WTC11 (cell line): ENCODE data around the gene ATAD2B. TPM values are rescaled to one million over a fixed set of nuclear protein-coding genes. Genes with fewer than 3 reads are reported as not detected.

Source experiments
- ATAC-seq: fragments of 200-7000 bp; cut with Tn5 transposase; 2 replicates; pipeline ENCODE4 v1.10.0; 2021; ENCODE audit warnings: mild to moderate bottlenecking, moderate library complexity
- CTCF ChIA-PET: fragments of 300-600 bp; sonication (Branson Sonifier 250); formaldehyde crosslinking; loops from one replicate; lab custom pipeline; 2021; ENCODE audit warnings: antibody characterized with exemption; lab: Charles Lee
- POLR2A ChIA-PET: fragments of 350-600 bp; sonication (Branson Sonifier 250); formaldehyde crosslinking; loops from one replicate; lab custom pipeline; 2021; ENCODE audit warnings: antibody characterized with exemption; lab: Charles Lee
- DNase-seq: peaks from one replicate; pipeline ENCODE4 v3.0.0; 2021; ENCODE audit warnings: low spot score
- H3K27ac Mint-ChIP-seq: 2 replicates; pipeline ENCODE4 v1.8.0; 2021; ENCODE audit warnings: mixed read lengths
- H3K27me3 Mint-ChIP-seq: 2 replicates; pipeline ENCODE4 v1.8.0; 2021; ENCODE audit warnings: low read depth, mild to moderate bottlenecking, moderate library complexity, mixed read lengths
- H3K36me3 Mint-ChIP-seq: 2 replicates; pipeline ENCODE4 v1.8.0; 2021; ENCODE audit warnings: mixed read lengths
- H3K4me1 Mint-ChIP-seq: 2 replicates; pipeline ENCODE4 v1.8.0; 2022; ENCODE audit warnings: mixed read lengths
- H3K4me3 Mint-ChIP-seq: 2 replicates; pipeline ENCODE4 v1.8.0; 2021; ENCODE audit warnings: mild to moderate bottlenecking, moderate library complexity, mixed read lengths
- H3K9me3 Mint-ChIP-seq: 2 replicates; pipeline ENCODE4 v1.8.0; 2021; ENCODE audit warnings: mixed read lengths
- ATF2 ChIP-seq: sonication (generic); formaldehyde crosslinking; IDR thresholded peaks from 2 replicates; pipeline ENCODE4 v1.8.1; 2022; ENCODE audit warnings: low read depth, missing genetic modification reagents, borderline replicate concordance
- CDX4 ChIP-seq: fragments of 250-450 bp; sonication (Bioruptor Pico); IDR thresholded peaks from 2 replicates; pipeline ENCODE4 v1.9.0; 2021; ENCODE audit warnings: moderate library complexity, mild to moderate bottlenecking, inconsistent platforms, borderline replicate concordance
- CTCF ChIP-seq: fragments of 200-600 bp; IDR thresholded peaks from 2 replicates; pipeline ENCODE4 v1.8.0; 2022; ENCODE audit warnings: antibody characterized with exemption
- E2F1 ChIP-seq: sonication (generic); formaldehyde crosslinking; IDR thresholded peaks from 2 replicates; pipeline ENCODE4 v1.8.0; 2022; ENCODE audit warnings: mild to moderate bottlenecking, missing genetic modification reagents
- E2F5 ChIP-seq: sonication (generic); formaldehyde crosslinking; IDR thresholded peaks from 2 replicates; pipeline ENCODE4 v1.8.1; 2022; ENCODE audit warnings: mild to moderate bottlenecking, moderate library complexity, missing genetic modification reagents
- GTF2I ChIP-seq: fragments of 250-450 bp; sonication (Bioruptor Pico); conservative IDR thresholded peaks from 2 replicates; pipeline ENCODE4 v1.4.0; 2021; ENCODE audit warnings: mild to moderate bottlenecking
- JUN ChIP-seq: sonication (generic); formaldehyde crosslinking; IDR thresholded peaks from 2 replicates; pipeline ENCODE4 v1.8.0; 2023; ENCODE audit warnings: mild to moderate bottlenecking, missing genetic modification reagents
- KAT7 ChIP-seq: sonication (generic); formaldehyde crosslinking; IDR thresholded peaks from 2 replicates; pipeline ENCODE4 v1.8.1; 2023; ENCODE audit warnings: missing genetic modification reagents, mild to moderate bottlenecking, borderline replicate concordance
- USF1 ChIP-seq: sonication (generic); formaldehyde crosslinking; IDR thresholded peaks from 2 replicates; pipeline ENCODE4 v1.8.0; 2022; ENCODE audit warnings: mild to moderate bottlenecking, missing genetic modification reagents
- ZNF138 ChIP-seq: sonication (generic); formaldehyde crosslinking; conservative IDR thresholded peaks from 2 replicates; pipeline ENCODE4 v1.8.1; 2022; ENCODE audit warnings: mild to moderate bottlenecking, moderate library complexity, missing genetic modification reagents
- ZNF219 ChIP-seq: sonication (generic); formaldehyde crosslinking; IDR thresholded peaks from 2 replicates; pipeline ENCODE4 v1.8.0; 2023; ENCODE audit warnings: missing genetic modification reagents, mild to moderate bottlenecking, borderline replicate concordance
- ZNF281 ChIP-seq: sonication (generic); formaldehyde crosslinking; IDR thresholded peaks from 2 replicates; pipeline ENCODE4 v1.8.0; 2023; ENCODE audit warnings: mild to moderate bottlenecking, missing genetic modification reagents
- ZNF512 ChIP-seq: sonication (generic); formaldehyde crosslinking; IDR thresholded peaks from 2 replicates; pipeline ENCODE4 v1.8.1; 2022; ENCODE audit warnings: missing genetic modification reagents, borderline replicate concordance
- total RNA-seq: library from RNA; stranded (reverse); gene quantifications from 3 replicates; pipeline ENCODE4 v1.2.3, GENCODE V29; 2021

Gene ATAD2B
- total RNA-seq, 1 experiment from 2014 or later, result 21.5 TPM

GRCh38 chr2:23712756-23713151 is 214.2 kb downstream of the ATAD2B start:
- no peaks in the 10 kb centered on the region for H3K27me3 Mint-ChIP-seq
- H3K4me1 Mint-ChIP-seq, result peaks cover 19% of the 10 kb centered on the region
- H3K36me3 Mint-ChIP-seq, result no peaks in the 10 kb centered on the region
- H3K4me3 Mint-ChIP-seq, result no peak overlapping the region
- no peak for DNase-seq
- no peak overlapping the region for H3K27ac Mint-ChIP-seq
- ATAC-seq, result peak; percentile 35
- ChIA-PET POLR2A (no interaction called here), CTCF (no interaction called here)
- TF ChIP-seq ZNF281 (CRISPR knock-in tag), result no peak
- no peak for TF ChIP-seq ATF2
- TF ChIP-seq ZNF512 (CRISPR knock-in tag), result no peak
- TF ChIP-seq E2F1, result no peak
- no peak for TF ChIP-seq E2F5
- no peak for TF ChIP-seq KAT7 (CRISPR knock-in tag)
- TF ChIP-seq USF1 (CRISPR knock-in tag), result no peak
- TF ChIP-seq GTF2I (CRISPR knock-in tag), result no peak
- H3K9me3 Mint-ChIP-seq, result no peaks in the 10 kb centered on the region

- DNase-seq (peak; percentile 54), ATAC-seq (peak; percentile 94)
- TF ChIP-seq CDX4 (CRISPR knock-in tag), result no peak
- TF ChIP-seq ZNF219 (CRISPR knock-in tag), result no peak
- no peak for TF ChIP-seq CTCF
- TF ChIP-seq ZNF138 (CRISPR knock-in tag), result no peak
- no peak for TF ChIP-seq JUN
- TF ChIP-seq E2F5, result no peak
- TF ChIP-seq, all 79 proteins: peak for 0
- Mint-ChIP-seq H3K4me3 (no peak overlapping the region), H3K27me3 (no peaks in the 10 kb centered on the region), H3K9me3 (no peaks in the 10 kb centered on the region), H3K36me3 (peaks cover 3% of the 10 kb centered on the region; the same call in 1 of the 2 replicates), H3K27ac (peak overlapping the region; percentile 77; the same call in 1 of the 2 replicates), H3K4me1 (peaks cover 19% of the 10 kb centered on the region)
- POLR2A ChIA-PET, result no interaction called here
- CTCF ChIA-PET, result no interaction called here
Measured at GRCh38 chr2:23711979-23712755, 214.8 kb downstream of the ATAD2B start.
